ENCODE measurements around the gene CUL3.

CUL3 gene

GRCh38 chr2:224525774-224526173 lies 59.4 kb downstream of the CUL3 start:
- TF ChIP-seq, protein P1, sequence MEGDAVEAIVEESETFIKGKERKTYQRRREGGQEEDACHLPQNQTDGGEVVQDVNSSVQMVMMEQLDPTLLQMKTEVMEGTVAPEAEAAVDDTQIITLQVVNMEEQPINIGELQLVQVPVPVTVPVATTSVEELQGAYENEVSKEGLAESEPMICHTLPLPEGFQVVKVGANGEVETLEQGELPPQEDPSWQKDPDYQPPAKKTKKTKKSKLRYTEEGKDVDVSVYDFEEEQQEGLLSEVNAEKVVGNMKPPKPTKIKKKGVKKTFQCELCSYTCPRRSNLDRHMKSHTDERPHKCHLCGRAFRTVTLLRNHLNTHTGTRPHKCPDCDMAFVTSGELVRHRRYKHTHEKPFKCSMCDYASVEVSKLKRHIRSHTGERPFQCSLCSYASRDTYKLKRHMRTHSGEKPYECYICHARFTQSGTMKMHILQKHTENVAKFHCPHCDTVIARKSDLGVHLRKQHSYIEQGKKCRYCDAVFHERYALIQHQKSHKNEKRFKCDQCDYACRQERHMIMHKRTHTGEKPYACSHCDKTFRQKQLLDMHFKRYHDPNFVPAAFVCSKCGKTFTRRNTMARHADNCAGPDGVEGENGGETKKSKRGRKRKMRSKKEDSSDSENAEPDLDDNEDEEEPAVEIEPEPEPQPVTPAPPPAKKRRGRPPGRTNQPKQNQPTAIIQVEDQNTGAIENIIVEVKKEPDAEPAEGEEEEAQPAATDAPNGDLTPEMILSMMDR (IDR thresholded peaks at IDR 0.05), result no peak

- TF ChIP-seq, protein P1 (IDR thresholded peaks at IDR 0.05), result no peak
Observed at GRCh38 chr2:224524657-224525056, 60.5 kb downstream of the CUL3 start.

GRCh38 chr2:224523626-224524577 lies 61.3 kb downstream of the CUL3 start:
- TF ChIP-seq, protein P1 (IDR thresholded peaks at IDR 0.05), result no peak

GRCh38 chr2:224520064-224520463 lies 65.1 kb downstream of the CUL3 start:
- TF ChIP-seq, protein P1 (IDR thresholded peaks at IDR 0.05), result no peak

DNA sequence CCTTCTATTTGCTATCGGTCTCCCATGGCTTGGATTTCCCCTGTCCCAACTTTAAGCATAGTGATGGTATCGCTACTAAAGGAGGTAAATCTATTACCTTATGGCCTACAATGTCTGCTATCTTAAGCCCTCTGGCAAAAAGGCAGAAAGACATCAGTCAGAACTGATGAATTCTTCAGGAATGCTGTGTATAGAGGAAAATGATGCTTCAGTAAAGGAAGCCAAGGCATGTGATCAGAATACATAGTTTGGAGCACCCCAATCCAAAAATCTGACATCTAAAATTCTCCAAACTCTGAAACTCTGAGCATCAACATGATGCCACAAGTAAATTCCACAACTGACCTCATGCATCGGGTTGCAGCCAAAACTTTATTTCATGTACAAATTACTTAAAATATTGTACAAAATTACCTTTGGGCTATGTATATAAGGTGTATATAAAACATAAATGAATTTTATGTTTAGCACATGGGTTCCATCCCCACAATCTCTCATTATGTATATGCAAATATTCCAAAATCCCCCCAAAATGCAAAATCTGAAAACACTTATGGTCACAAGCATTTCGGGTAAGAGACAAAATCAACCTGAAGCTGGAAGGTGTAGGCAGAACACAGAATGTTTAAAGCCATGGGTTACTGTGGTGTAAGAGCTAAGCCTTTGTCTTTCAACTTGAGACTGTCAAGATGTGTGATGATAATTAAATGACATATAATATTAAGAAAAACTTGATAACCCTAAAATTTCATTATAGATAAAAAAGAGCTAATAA lies 66.2 kb downstream of the CUL3 start:
- TF ChIP-seq, protein P1 (IDR thresholded peaks at IDR 0.05), result no peak

DNA sequence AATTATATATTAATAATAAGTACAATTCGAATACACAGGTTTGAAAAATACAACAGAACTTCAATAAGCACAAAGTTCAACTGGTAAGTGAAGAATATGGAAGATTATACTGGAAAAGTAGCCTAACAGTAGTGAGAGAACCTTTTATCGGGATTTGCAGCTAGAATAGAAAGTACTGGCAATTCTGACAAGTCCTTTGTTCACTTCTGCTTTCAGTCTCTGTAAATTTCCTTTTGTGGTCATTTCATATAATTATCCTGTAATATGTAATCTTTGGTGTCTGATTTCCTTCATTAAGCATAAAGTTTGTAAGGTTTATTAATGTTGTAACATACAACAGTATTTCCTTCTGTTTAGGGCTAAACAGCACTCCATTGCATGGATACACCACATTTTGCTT lies 67.2 kb downstream of the CUL3 start:
- TF ChIP-seq, protein P1 (IDR thresholded peaks at IDR 0.05), result no peak

- TF ChIP-seq, protein P1 (IDR thresholded peaks at IDR 0.05), result no peak
Observed at GRCh38 chr2:224513991-224514390, 71.2 kb downstream of the CUL3 start.

Data from LNCAP (cell line).